ENCODE measurements around the gene DENR.
A peak's percentile ranks its signal among the peaks of the same experiment; 100 is the strongest.

Gene DENR

DNA sequence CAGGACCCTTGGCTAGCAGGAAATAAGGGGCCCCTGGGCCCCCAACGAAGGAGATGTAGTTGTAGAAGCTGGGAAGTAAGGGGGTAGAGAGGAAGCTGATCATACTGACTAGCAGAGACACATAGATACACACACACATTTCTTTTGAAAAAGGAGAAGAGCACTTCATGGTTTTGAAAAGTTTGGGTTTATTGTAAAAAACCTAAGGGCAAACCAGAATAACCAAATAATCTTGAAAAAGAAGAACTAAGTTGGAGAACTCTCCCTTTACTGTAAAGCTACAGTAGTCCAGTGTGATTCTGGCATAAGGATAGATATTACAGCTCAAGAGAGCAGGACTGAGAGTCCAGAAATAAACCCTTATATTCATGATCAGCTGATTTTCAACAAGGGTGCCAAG lies 30.2 kb upstream of the DENR start:
- no peaks in the 10 kb centered on the region for H3K36me3 ChIP-seq (ENCODE audit: control insufficient read depth, insufficient read depth, low read length)
- H3K4me1 ChIP-seq (ENCODE audit: control insufficient read depth, insufficient read depth, low read length, poor library complexity, severe bottlenecking), result peaks cover 4% of the 10 kb centered on the region
- no CpG with 5 or more reads among the region's 1 CpG for WGBS, 2 experiments (ENCODE audit: insufficient coverage in 2 of 2)
- no peak overlapping the region for H3K4me3 ChIP-seq (ENCODE audit: extremely low read depth, insufficient read depth, low read length, poor library complexity, severe bottlenecking)
- no peak overlapping the region for H3K27ac ChIP-seq (ENCODE audit: low read depth, low read length, severe bottlenecking)
- no peaks in the 10 kb centered on the region for H3K9me3 ChIP-seq (ENCODE audit: control insufficient read depth, low read length)

DNA sequence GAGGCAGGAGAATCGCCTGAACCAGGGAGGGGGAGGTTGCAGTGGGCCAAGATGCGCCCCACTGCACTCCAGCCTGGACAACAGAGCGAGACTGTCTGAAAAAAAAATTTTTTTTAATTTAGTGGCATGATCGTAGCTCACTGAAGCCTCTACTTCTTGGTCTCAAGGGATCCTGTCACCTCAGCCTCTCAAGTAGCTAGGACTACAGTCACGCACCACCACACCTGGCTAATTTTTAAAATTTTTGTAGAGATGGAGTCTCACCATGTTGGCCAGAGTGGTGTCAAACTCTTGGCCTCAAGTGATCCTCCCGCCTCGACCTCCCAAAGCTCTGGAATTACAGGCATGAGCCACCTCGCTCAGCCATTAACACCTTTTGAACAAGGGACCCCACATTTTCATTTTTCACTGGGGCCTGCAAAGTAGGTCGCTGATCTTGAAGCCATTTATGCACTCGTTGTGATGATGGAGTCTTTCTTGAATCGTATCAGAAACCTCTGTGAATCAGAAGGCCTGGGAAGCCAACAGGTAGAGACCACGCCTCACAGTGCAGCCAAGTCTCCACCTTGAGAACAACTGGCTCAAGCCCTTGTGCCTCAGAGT lies 27.9 kb upstream of the DENR start:
- no peak overlapping the region for H3K27ac ChIP-seq (ENCODE audit: low read depth, low read length, severe bottlenecking)
- H3K4me3 ChIP-seq (ENCODE audit: extremely low read depth, insufficient read depth, low read length, poor library complexity, severe bottlenecking), result no peak overlapping the region
- H3K9me3 ChIP-seq (ENCODE audit: control insufficient read depth, low read length), result no peaks in the 10 kb centered on the region
- 92 to 94% methylated on average over 10 of the region's 12 CpGs for WGBS, 2 experiments (ENCODE audit: insufficient coverage in 2 of 2)
- peaks cover 4% of the 10 kb centered on the region for H3K4me1 ChIP-seq (ENCODE audit: control insufficient read depth, insufficient read depth, low read length, poor library complexity, severe bottlenecking)
- no peaks in the 10 kb centered on the region for H3K36me3 ChIP-seq (ENCODE audit: control insufficient read depth, insufficient read depth, low read length)

DNA sequence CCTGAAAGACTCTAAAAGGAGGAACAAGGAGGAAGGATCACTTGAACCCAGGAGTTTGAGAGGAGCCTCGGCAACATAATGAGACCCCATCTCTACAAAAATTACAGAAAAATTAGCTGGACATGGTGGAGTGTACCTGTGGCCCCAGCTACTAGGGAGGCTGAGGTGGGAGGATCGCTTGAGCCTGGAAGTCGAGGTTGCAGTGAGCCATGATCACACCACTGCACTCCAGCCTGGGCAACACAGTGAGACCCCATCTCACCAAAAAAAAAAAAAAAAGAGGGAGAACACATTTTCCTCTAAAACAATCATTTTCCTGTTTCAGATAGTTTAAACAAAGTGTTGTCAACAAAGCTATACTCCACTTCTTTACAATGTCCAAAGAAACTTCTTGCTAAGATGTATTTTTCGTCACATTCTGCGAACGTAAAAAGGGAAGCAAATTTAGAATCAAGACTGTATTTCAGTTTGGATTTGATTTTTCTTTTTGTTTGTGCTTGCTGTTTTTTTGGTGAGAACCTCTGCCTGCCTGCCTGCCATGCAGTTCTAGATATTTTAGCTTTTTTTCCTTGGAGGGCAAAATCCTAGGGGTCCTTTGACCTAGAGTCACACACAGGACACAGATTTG lies 27.1 kb upstream of the DENR start:
- Histone ChIP-seq H3K36me3 (ENCODE audit: control insufficient read depth, insufficient read depth, low read length) (no peaks in the 10 kb centered on the region), H3K27ac (ENCODE audit: low read depth, low read length, severe bottlenecking) (peak overlapping the region; percentile 50), H3K9me3 (ENCODE audit: control insufficient read depth, low read length) (no peaks in the 10 kb centered on the region), H3K4me1 (ENCODE audit: control insufficient read depth, insufficient read depth, low read length, poor library complexity, severe bottlenecking) (peaks cover 8% of the 10 kb centered on the region), H3K4me3 (ENCODE audit: extremely low read depth, insufficient read depth, low read length, poor library complexity, severe bottlenecking) (no peak overlapping the region)
- 87 to 93% methylated on average over 3 to 4 of the region's 6 CpGs for WGBS, 2 experiments (ENCODE audit: insufficient coverage in 2 of 2)

DNA sequence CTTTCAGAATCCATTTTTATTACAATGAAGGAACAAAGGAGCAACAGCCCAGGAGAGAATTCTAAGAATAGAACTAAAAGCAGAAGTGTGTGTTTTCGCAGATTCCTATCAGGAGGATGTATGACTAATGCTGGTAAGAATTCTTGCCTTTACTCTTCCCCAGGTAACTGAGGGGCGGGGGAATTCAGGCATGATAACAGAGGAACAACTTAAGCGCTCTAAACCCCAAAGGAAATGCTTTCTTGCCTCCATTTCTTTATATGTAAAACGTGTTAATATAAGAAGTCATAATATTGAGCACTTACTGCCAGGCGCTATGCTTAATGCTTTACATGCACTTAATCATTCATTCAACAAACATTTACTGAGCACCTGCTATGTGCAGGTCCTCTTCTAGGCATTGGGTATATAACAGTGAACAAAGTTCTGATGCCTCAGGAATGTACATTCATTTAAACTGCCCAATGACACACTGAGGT lies 26.5 kb upstream of the DENR start:
- 29 to 33% methylated on average over 1 of the region's 5 CpGs for WGBS, 2 experiments (ENCODE audit: insufficient coverage in 2 of 2)
- Histone ChIP-seq H3K27ac (ENCODE audit: low read depth, low read length, severe bottlenecking) (peak overlapping the region; percentile 50), H3K36me3 (ENCODE audit: control insufficient read depth, insufficient read depth, low read length) (no peaks in the 10 kb centered on the region), H3K4me3 (ENCODE audit: extremely low read depth, insufficient read depth, low read length, poor library complexity, severe bottlenecking) (no peak overlapping the region), H3K9me3 (ENCODE audit: control insufficient read depth, low read length) (no peaks in the 10 kb centered on the region), H3K4me1 (ENCODE audit: control insufficient read depth, insufficient read depth, low read length, poor library complexity, severe bottlenecking) (peaks cover 12% of the 10 kb centered on the region)

DNA sequence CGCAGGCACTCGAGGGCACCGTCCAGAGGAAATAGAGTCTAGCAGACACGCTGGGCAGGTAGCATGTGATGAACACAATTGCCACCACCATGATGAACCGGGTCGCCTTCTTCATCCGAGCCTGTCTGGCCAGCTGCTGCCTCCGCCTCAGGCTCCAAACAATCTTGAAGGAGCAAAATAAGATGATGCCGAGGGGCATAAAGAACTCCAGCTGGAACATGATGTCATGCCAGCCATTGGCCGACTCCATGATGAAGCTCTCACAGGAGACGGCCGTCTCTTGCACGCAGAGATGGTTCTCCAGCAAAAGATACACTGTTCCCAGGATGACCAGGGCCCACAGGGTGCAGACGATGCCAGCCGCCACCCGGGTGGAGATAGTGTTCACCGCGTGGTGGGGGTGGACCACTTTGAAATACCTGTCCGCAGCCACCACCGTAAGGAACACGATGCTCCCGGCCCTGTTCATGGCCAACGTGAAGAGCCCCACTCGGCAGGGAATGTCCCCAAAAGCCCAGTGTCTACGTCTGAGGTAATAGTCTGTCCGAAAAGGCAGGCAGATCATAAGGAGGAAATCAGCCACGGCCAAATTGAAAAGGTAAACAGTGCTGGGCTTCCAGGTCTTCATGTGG lies 22.9 kb upstream of the DENR start:
- H3K27ac ChIP-seq (ENCODE audit: low read depth, low read length, severe bottlenecking), result no peak overlapping the region
- H3K9me3 ChIP-seq (ENCODE audit: control insufficient read depth, low read length), result no peaks in the 10 kb centered on the region
- no peak overlapping the region for H3K4me3 ChIP-seq (ENCODE audit: extremely low read depth, insufficient read depth, low read length, poor library complexity, severe bottlenecking)
- H3K4me1 ChIP-seq (ENCODE audit: control insufficient read depth, insufficient read depth, low read length, poor library complexity, severe bottlenecking), result peaks cover 12% of the 10 kb centered on the region
- WGBS, 2 experiments (ENCODE audit: insufficient coverage in 2 of 2), result 95% methylated on average over 27 of the region's 27 CpGs
- no peaks in the 10 kb centered on the region for H3K36me3 ChIP-seq (ENCODE audit: control insufficient read depth, insufficient read depth, low read length)

DNA sequence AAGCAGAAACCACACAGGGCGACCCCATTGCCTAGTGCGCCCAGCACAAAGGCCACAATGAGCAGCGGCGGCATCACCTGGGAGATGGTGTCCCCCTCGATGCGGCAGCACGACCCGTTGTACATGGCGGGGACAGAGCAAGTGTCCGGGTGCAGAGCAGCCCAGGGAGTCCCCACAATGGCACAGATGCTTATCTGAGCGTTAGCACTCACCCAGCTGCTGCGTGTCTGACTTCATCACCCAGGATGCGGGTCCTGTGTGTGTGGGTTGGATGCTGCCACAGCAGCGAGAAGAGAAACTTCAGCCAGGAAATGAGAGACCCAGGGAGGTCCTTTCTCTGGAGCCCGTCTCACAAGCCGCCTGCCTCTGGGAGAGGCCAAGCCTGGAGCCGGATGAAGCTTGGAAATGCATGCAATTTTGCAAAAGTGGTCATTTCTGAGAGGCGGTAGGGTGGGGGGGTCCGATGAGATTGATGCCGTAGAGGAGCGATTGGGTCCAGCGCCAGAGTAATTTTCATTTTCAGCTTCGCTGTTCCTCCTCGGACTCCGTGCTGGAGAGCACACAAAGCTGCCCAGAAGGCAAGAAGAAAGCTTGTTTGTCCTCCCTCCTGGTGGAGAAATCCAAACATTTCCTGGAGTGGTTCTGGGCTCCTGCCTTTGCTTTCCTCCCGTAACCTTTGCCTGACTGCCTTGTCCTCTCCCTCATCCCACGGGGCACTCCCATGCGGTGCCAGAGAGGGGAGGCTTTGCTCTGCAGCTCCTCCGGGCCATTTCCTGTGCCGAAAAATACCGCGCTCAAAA lies 22.2 kb upstream of the DENR start, which contains the start of gene HCAR1:
TSS of gene HCAR1 (minus strand) at position 630 of the 800 bp plus-strand sequence. CDS start at position 125, 505 bp downstream.
- Histone ChIP-seq H3K9me3 (ENCODE audit: control insufficient read depth, low read length) (no peaks in the 10 kb centered on the region), H3K4me1 (ENCODE audit: control insufficient read depth, insufficient read depth, low read length, poor library complexity, severe bottlenecking) (peaks cover 12% of the 10 kb centered on the region), H3K4me3 (ENCODE audit: extremely low read depth, insufficient read depth, low read length, poor library complexity, severe bottlenecking) (no peak within 1 kb of the TSS), H3K27ac (ENCODE audit: low read depth, low read length, severe bottlenecking) (no peak within 1 kb of the TSS), H3K36me3 (ENCODE audit: control insufficient read depth, insufficient read depth, low read length) (no peaks in the 10 kb centered on the region)
- WGBS, 2 experiments (ENCODE audit: insufficient coverage in 2 of 2), result 91 to 94% methylated on average over 28 to 30 of the region's 32 CpGs

DNA sequence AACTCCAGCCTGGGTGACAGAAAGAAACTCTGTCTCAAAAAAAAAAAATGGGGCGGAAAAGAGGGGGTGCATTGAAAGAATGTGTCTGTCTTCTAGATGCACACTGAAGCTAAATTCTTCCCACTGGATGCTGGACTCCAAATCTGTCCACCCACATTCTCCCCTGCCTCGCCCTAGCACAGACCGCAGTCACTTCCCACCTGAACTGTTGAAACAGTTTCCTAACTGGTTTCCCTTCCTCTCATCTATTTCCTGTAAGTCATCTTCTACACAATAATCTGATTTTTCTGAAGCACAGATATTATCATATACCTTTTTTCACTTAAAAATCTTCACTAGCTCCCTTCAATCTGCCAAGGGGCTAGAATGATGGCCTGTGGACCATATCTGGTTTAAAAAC lies 20.5 kb upstream of the DENR start:
- no peak overlapping the region for H3K4me3 ChIP-seq (ENCODE audit: extremely low read depth, insufficient read depth, low read length, poor library complexity, severe bottlenecking)
- no peaks in the 10 kb centered on the region for H3K9me3 ChIP-seq (ENCODE audit: control insufficient read depth, low read length)
- no peaks in the 10 kb centered on the region for H3K36me3 ChIP-seq (ENCODE audit: control insufficient read depth, insufficient read depth, low read length)
- H3K27ac ChIP-seq (ENCODE audit: low read depth, low read length, severe bottlenecking), result no peak overlapping the region
- peaks cover 9% of the 10 kb centered on the region for H3K4me1 ChIP-seq (ENCODE audit: control insufficient read depth, insufficient read depth, low read length, poor library complexity, severe bottlenecking)
- 93 to 100% methylated on average over 2 of the region's 3 CpGs for WGBS, 2 experiments (ENCODE audit: insufficient coverage in 2 of 2)

DNA sequence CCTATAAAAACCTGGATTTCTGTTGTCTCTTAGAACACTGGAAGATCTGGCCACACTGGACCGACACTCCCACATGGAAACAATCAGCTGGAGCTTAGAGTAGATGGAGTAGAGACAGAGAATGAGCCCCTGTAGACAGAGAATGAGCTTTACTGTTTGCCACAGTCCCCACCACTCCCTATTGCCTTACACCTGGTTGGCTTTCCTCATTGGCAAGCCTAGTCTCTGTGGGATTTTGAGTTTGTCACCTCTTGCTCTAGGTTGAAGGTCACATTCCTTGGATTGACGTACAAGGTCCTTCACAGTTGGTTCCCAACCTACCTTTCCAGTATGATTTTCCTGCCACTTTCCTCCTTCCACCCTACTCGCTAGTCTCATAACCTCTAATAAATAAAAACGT lies 20.0 kb upstream of the DENR start:
- no peak overlapping the region for H3K27ac ChIP-seq (ENCODE audit: low read depth, low read length, severe bottlenecking)
- H3K9me3 ChIP-seq (ENCODE audit: control insufficient read depth, low read length), result no peaks in the 10 kb centered on the region
- no peak overlapping the region for H3K4me3 ChIP-seq (ENCODE audit: extremely low read depth, insufficient read depth, low read length, poor library complexity, severe bottlenecking)
- 92 to 97% methylated on average over 3 of the region's 4 CpGs for WGBS, 2 experiments (ENCODE audit: insufficient coverage in 2 of 2)
- peaks cover 9% of the 10 kb centered on the region for H3K4me1 ChIP-seq (ENCODE audit: control insufficient read depth, insufficient read depth, low read length, poor library complexity, severe bottlenecking)
- no peaks in the 10 kb centered on the region for H3K36me3 ChIP-seq (ENCODE audit: control insufficient read depth, insufficient read depth, low read length)

DNA sequence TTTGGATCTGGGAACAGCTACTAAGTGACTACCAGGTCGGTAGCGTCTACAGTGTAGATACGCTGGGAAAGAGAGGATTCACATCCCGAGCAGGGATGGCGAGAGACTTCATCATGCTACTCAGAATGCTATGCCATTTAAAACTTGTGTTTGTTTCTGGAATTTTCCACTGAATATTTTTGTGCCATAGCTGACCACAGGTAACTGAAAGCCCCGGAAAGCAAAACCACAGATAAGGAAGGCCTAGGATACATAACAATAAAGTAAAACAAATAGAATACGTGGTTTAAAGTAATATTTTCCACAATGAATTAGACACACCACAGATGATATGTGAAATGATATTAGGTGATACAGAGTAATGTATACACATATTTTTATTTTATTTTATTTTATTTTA lies 14.1 kb upstream of the DENR start:
- WGBS, 2 experiments (ENCODE audit: insufficient coverage in 2 of 2), result 95 to 98% methylated on average over 4 to 5 of the region's 7 CpGs
- Histone ChIP-seq H3K4me1 (ENCODE audit: control insufficient read depth, insufficient read depth, low read length, poor library complexity, severe bottlenecking) (no peaks in the 10 kb centered on the region), H3K36me3 (ENCODE audit: control insufficient read depth, insufficient read depth, low read length) (no peaks in the 10 kb centered on the region)

DNA sequence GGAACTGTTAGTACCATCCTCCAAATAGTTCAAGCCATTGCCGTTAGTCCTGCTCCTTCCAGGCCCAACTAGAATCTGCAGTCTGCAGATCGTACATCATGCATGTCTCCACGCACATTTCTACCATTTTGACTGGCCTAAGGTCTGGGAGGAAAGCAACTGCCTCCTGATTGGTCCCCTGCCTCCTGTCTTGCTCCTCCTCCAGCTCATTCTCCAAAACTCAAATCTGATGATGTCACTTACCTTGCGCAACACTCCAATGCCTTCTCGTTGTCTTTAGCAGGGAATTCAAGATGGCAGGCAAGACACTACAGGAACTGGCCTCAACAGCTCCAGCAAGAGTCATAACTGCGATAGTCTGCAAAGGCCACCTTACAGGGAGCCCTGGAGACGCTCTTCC lies 12.3 kb upstream of the DENR start:
- H3K36me3 ChIP-seq (ENCODE audit: control insufficient read depth, insufficient read depth, low read length), result no peaks in the 10 kb centered on the region
- H3K4me3 ChIP-seq (ENCODE audit: extremely low read depth, insufficient read depth, low read length, poor library complexity, severe bottlenecking), result no peak overlapping the region
- WGBS, 2 experiments (ENCODE audit: insufficient coverage in 2 of 2), result 95 to 96% methylated on average over 7 of the region's 7 CpGs
- H3K4me1 ChIP-seq (ENCODE audit: control insufficient read depth, insufficient read depth, low read length, poor library complexity, severe bottlenecking), result no peaks in the 10 kb centered on the region
- no peaks in the 10 kb centered on the region for H3K9me3 ChIP-seq (ENCODE audit: control insufficient read depth, low read length)
- H3K27ac ChIP-seq (ENCODE audit: low read depth, low read length, severe bottlenecking), result no peak overlapping the region

More for the DNA sequence above, 14.1 kb upstream of the DENR start:
- Histone ChIP-seq H3K4me3 (ENCODE audit: extremely low read depth, insufficient read depth, low read length, poor library complexity, severe bottlenecking) (no peak overlapping the region), H3K27ac (ENCODE audit: low read depth, low read length, severe bottlenecking) (no peak overlapping the region), H3K9me3 (ENCODE audit: control insufficient read depth, low read length) (no peaks in the 10 kb centered on the region)
